Neural cell (in vitro differentiated cells): ENCODE results near the gene CPLX4. TPM values are rescaled to one million over a fixed set of nuclear protein-coding genes. Genes with fewer than 3 reads are reported as not detected.

Experiments used
- H2AFZ ChIP-seq: fragments of 200-600, 300-800 bp; sonication (generic), shearing (Covaris generic); 2 replicates; pipeline ENCODE4 v1.6.0; 2014; ENCODE audit warnings: low read depth, mild to moderate bottlenecking, antibody characterized with exemption, low read length, moderate library complexity
- H3F3A ChIP-seq: fragments of 200-600 bp; shearing (Covaris generic); 2 replicates; pipeline ENCODE4 v1.6.1; 2016; ENCODE audit warnings: mild to moderate bottlenecking, moderate library complexity, mixed read lengths, antibody characterized with exemption, low read length; ENCODE audit not compliant: insufficient read depth, poor library complexity, severe bottlenecking
- H3K27ac ChIP-seq: fragments of 200-600, 300-800 bp; sonication (generic), shearing (Covaris generic); 2 replicates; pipeline ENCODE4 v1.5.1; 2014; ENCODE audit warnings: mild to moderate bottlenecking, low read length, moderate library complexity
- H3K27me3 ChIP-seq: fragments of 300-800, 200-600 bp; sonication (generic), shearing (Covaris generic); 2 replicates; pipeline ENCODE4 v1.6.0; 2014; ENCODE audit warnings: mild to moderate bottlenecking, low read depth, low read length, moderate library complexity; ENCODE audit not compliant: insufficient read depth
- H3K36me3 ChIP-seq: fragments of 300-800, 200-600 bp; sonication (generic), shearing (Covaris generic); 2 replicates; pipeline ENCODE4 v1.5.1; 2014; ENCODE audit warnings: mild to moderate bottlenecking, antibody characterized with exemption, low read length, moderate library complexity; ENCODE audit not compliant: insufficient read depth
- H3K4me2 ChIP-seq: fragments of 300-800, 200-600 bp; sonication (generic), shearing (Covaris generic); 2 replicates; pipeline ENCODE4 v1.6.0; 2014; ENCODE audit warnings: mild to moderate bottlenecking, low read length
- H3K4me3 ChIP-seq: fragments of 300-800, 200-600 bp; sonication (generic), shearing (Covaris generic); 2 replicates; pipeline ENCODE4 v1.5.1; 2014; ENCODE audit warnings: mild to moderate bottlenecking, low read length, moderate library complexity
- H3K79me2 ChIP-seq: fragments of 200-600 bp; shearing (Covaris generic); replicated peaks from 2 replicates; pipeline ENCODE4 v1.6.0; 2014; ENCODE audit warnings: mild to moderate bottlenecking, low read length, moderate library complexity; ENCODE audit not compliant: insufficient read depth
- H3K9ac ChIP-seq: fragments of 300-800, 200-600 bp; sonication (generic), shearing (Covaris generic); 2 replicates; pipeline ENCODE4 v1.6.1; 2016; ENCODE audit warnings: mild to moderate bottlenecking, low read length, mixed read lengths
- H3K9me2 ChIP-seq: fragments of 200-600 bp; shearing (Covaris generic); 2 replicates; pipeline ENCODE4 v1.6.1; 2016; ENCODE audit warnings: mild to moderate bottlenecking, low read length, mixed read lengths; ENCODE audit not compliant: insufficient read depth
- H3K9me3 ChIP-seq: fragments of 200-600, 300-800 bp; sonication (generic), shearing (Covaris generic); 2 replicates; pipeline ENCODE4 v1.6.1; 2016; ENCODE audit warnings: mild to moderate bottlenecking, mixed run types, low read length, moderate library complexity, mixed read lengths
- H4K20me1 ChIP-seq: fragments of 200-600 bp; shearing (Covaris generic); 2 replicates; pipeline ENCODE4 v1.6.1; 2016; ENCODE audit warnings: mild to moderate bottlenecking, mixed run types; ENCODE audit not compliant: insufficient read depth
- CTCF ChIP-seq: fragments of 450-650 bp; IDR thresholded peaks from 2 replicates; pipeline ENCODE4 v1.5.1; 2014; ENCODE audit warnings: antibody characterized with exemption, mild to moderate bottlenecking, moderate library complexity; ENCODE audit not compliant: poor library complexity, severe bottlenecking
- EP300 ChIP-seq: fragments of 450-650 bp; conservative IDR thresholded peaks from 2 replicates; pipeline ENCODE4 v1.6.1; 2014; ENCODE audit warnings: antibody characterized with exemption, mild to moderate bottlenecking, moderate library complexity; ENCODE audit not compliant: poor library complexity, severe bottlenecking
- EZH2 ChIP-seq: fragments of 200-600, 300-800 bp; shearing (Covaris generic), sonication (generic); IDR thresholded peaks from 2 replicates; pipeline ENCODE4 v1.6.1; 2014; ENCODE audit warnings: antibody characterized with exemption, low read length, borderline replicate concordance, mild to moderate bottlenecking; ENCODE audit not compliant: insufficient read depth, poor library complexity, severe bottlenecking
- MXI1 ChIP-seq: fragments of 450-650 bp; conservative IDR thresholded peaks from 2 replicates; pipeline ENCODE4 v1.6.1; 2014; ENCODE audit warnings: antibody characterized with exemption, mild to moderate bottlenecking; ENCODE audit not compliant: poor library complexity, severe bottlenecking
- POLR2AphosphoS5 ChIP-seq: IDR thresholded peaks from 2 replicates; pipeline ENCODE4 v1.6.1; 2012
- RAD21 ChIP-seq: fragments of 450-650 bp; conservative IDR thresholded peaks from 2 replicates; pipeline ENCODE4 v1.6.1; 2014; ENCODE audit warnings: antibody characterized with exemption, mild to moderate bottlenecking, moderate library complexity
- REST ChIP-seq: IDR thresholded peaks from 2 replicates; pipeline ENCODE4 v1.6.1; 2012; ENCODE audit warnings: borderline replicate concordance
- SMC3 ChIP-seq: fragments of 450-650 bp; conservative IDR thresholded peaks from 2 replicates; pipeline ENCODE4 v1.6.1; 2014; ENCODE audit warnings: antibody characterized with exemption, mild to moderate bottlenecking, moderate library complexity; ENCODE audit not compliant: poor library complexity
- TAF1 ChIP-seq: IDR thresholded peaks from 2 replicates; pipeline ENCODE4 v1.6.1; 2012; ENCODE audit warnings: low read depth
- polyA minus RNA-seq: library from RNA; depleted of rRNA, polyadenylated mRNA; stranded (reverse); fragments of >200 nt; gene quantifications from 2 replicates; pipeline ENCODE4 v1.2.3, GENCODE V29; 2014
- polyA plus RNA-seq: library from polyadenylated mRNA; depleted of rRNA; stranded (reverse); fragments of >200 nt; gene quantifications from 2 replicates; pipeline ENCODE4 v1.2.3, GENCODE V29; 2014

The CPLX4 gene
- polyA plus RNA-seq: not detected in 2 replicates
- polyA minus RNA-seq: not detected in 2 replicates

- Histone ChIP-seq H2AFZ (no peak within 1 kb of the TSS), H3K9me2 (no peaks in the 10 kb centered on the region), H3K4me3 (no peak within 1 kb of the TSS), H3K9me3 (no peaks in the 10 kb centered on the region), H3K79me2 (no peaks in the 10 kb centered on the region), H4K20me1 (no peaks in the 10 kb centered on the region), H3K9ac (no peak within 1 kb of the TSS), H3K36me3 (no peaks in the 10 kb centered on the region), H3K27ac (no peak within 1 kb of the TSS), H3F3A (no peaks in the 10 kb centered on the region), H3K4me2 (no peak within 1 kb of the TSS), H3K27me3 (peaks cover 17% of the 10 kb centered on the region)
- TF ChIP-seq MXI1 (no peak), REST (no peak), EP300 (no peak), CTCF (no peak), TAF1 (no peak), RAD21 (no peak), EZH2 (no peak), POLR2AphosphoS5 (no peak), SMC3 (no peak)
Measured at GRCh38 chr18:59318460-59319050, at the start of gene CPLX4. Gene CPLX4 (minus strand): TSS chr18:59318649. CDS start chr18:59318462, 187 bp downstream.

- Histone ChIP-seq H3K36me3 (no peaks in the 10 kb centered on the region), H3K9me3 (no peaks in the 10 kb centered on the region), H3K27me3 (peaks cover 4% of the 10 kb centered on the region), H3K27ac (no peak overlapping the region), H2AFZ (no peak overlapping the region), H3F3A (no peaks in the 10 kb centered on the region), H3K9me2 (no peaks in the 10 kb centered on the region), H3K9ac (no peak overlapping the region), H4K20me1 (no peaks in the 10 kb centered on the region), H3K4me2 (no peak overlapping the region), H3K4me3 (no peak overlapping the region), H3K79me2 (peaks cover 20% of the 10 kb centered on the region)
- TF ChIP-seq REST: no peak
- TF ChIP-seq RAD21: no peak
- TF ChIP-seq SMC3: no peak
- TF ChIP-seq EP300: no peak
Measured at GRCh38 chr18:59360381-59360780, 41.9 kb upstream of the CPLX4 start.
